HepG2 (cell line): ENCODE results near the gene KLK14. TPM values are rescaled to one million over a fixed set of nuclear protein-coding genes. Genes with fewer than 3 reads are reported as not detected.

ENCODE experiments used
- ATAC-seq: fragments of 200-7000 bp; cut with Tn5 transposase; 3 replicates; pipeline ENCODE4 v1.9.1; 2020; ENCODE audit warnings: mild to moderate bottlenecking, moderate library complexity
- BruUV-seq: library from RNA; stranded (reverse); fragments of 400-500 nt; replicated peaks from 2 replicates; lab custom pipeline; 2021; lab: Mats Ljungman, UMichigan
- CTCF ChIA-PET: fragments of 300-600 bp; formaldehyde crosslinking; extraction: SDS; loops from one replicate; lab custom pipeline; 2021; ENCODE audit warnings: low total read pairs, inconsistent platforms, low intra/inter-chr PET ratio; lab: Yijun Ruan, JAX
- POLR2A ChIA-PET: fragments of 350-600 bp; sonication (Branson Sonifier 250); formaldehyde crosslinking; loops from one replicate; lab custom pipeline; 2020; ENCODE audit warnings: antibody characterized with exemption, inconsistent platforms; lab: Yijun Ruan, JAX
- DNase-seq: peaks from one replicate; pipeline ENCODE4 v3.0.0-alpha.2; 2015; ENCODE audit warnings: low spot score
- FAIRE-seq: peaks from 3 replicates; lab custom pipeline; 2011; peaks lifted over from hg19 to GRCh38; lab: Jason Lieb, UNC
- H2AFZ ChIP-seq: one replicate; pipeline ENCODE4 v1.6.1; 2011; ENCODE audit warnings: low read length, inconsistent platforms
- H3K27ac ChIP-seq: fragments of 300-600 bp; 3 replicates; pipeline ENCODE4 v1.8.0; 2011; ENCODE audit warnings: mixed run types, mild to moderate bottlenecking, mixed read lengths, low read length, inconsistent platforms; ENCODE audit not compliant: insufficient read depth; ENCODE audit errors: extremely low read length
- H3K27me3 ChIP-seq, 2 experiments: fragments of 200-600 bp in 1 of 2; 2 replicates in 1 of 2; 3 replicates in 1 of 2; pipeline versions ENCODE4 v1.6.0 to v1.8.0; 2011; ENCODE audit warnings: low read length in 2 of 2, mild to moderate bottlenecking in 2 of 2, moderate library complexity in 2 of 2, inconsistent platforms in 1 of 2; ENCODE audit not compliant: insufficient read depth in 2 of 2, control insufficient read depth in 1 of 2
- H3K36me3 ChIP-seq, 2 experiments: fragments of 200-600 bp in 1 of 2; replicated peaks in 1 of 2; 2 replicates in 1 of 2; 3 replicates in 1 of 2; pipeline versions ENCODE4 v1.5.1 to v1.8.0; 2011; ENCODE audit warnings: low read length in 2 of 2, inconsistent platforms in 1 of 2; ENCODE audit not compliant: insufficient read depth in 2 of 2, control insufficient read depth in 1 of 2
- H3K4me1 ChIP-seq: 2 replicates; pipeline ENCODE4 v1.5.1; 2012; ENCODE audit warnings: low read length, inconsistent platforms; ENCODE audit not compliant: insufficient read depth
- H3K4me2 ChIP-seq: 2 replicates; pipeline ENCODE4 v1.6.0; 2011; ENCODE audit warnings: low read depth, low read length, inconsistent platforms
- H3K4me3 ChIP-seq, 3 experiments: fragments of 200-600 bp in 1 of 3; sonication (generic), shearing (Covaris generic) in 1 of 3; replicated peaks in 1 of 3; 2 replicates each; pipeline ENCODE4 v1.5.1; 2011 to 2016; ENCODE audit warnings: low read length in 3 of 3, inconsistent platforms in 2 of 3, low read depth in 2 of 3, mild to moderate bottlenecking in 2 of 3, control low read depth in 1 of 3, mixed read lengths in 1 of 3; ENCODE audit not compliant: insufficient read depth in 1 of 3
- H3K79me2 ChIP-seq: one replicate; pipeline ENCODE4 v1.6.1; 2011; ENCODE audit warnings: low read length, inconsistent platforms; ENCODE audit not compliant: insufficient read depth
- H3K9ac ChIP-seq: 2 replicates; pipeline ENCODE4 v1.6.0; 2011; ENCODE audit warnings: mild to moderate bottlenecking, low read depth, low read length, inconsistent platforms; ENCODE audit not compliant: insufficient read depth
- H3K9me3 ChIP-seq: 2 replicates; pipeline ENCODE4 v1.5.1; 2012; ENCODE audit warnings: mild to moderate bottlenecking, low read length
- H4K20me1 ChIP-seq: 2 replicates; pipeline ENCODE4 v1.6.0; 2011; ENCODE audit warnings: inconsistent platforms, mild to moderate bottlenecking, low read length, moderate library complexity; ENCODE audit not compliant: insufficient read depth
- GABPA ChIP-seq, 2 experiments: IDR thresholded peaks; 2 replicates each; pipeline ENCODE4 v1.6.1; 2011 to 2016; ENCODE audit warnings: low read depth in 2 of 2, low read length in 1 of 2, missing biosample characterization in 1 of 2, missing genetic modification characterization in 1 of 2
- IRF2 ChIP-seq: IDR thresholded peaks from 2 replicates; pipeline ENCODE4 v1.6.1; 2018; ENCODE audit warnings: missing genetic modification reagents, missing compliant biosample characterization
- MAFK ChIP-seq, 2 experiments: IDR thresholded peaks in 1 of 2; conservative IDR thresholded peaks in 1 of 2; 2 replicates each; pipeline ENCODE4 v1.6.1; 2011; ENCODE audit warnings: improper control_type of control experiment in 2 of 2, low read length in 2 of 2
- MED13 ChIP-seq: sonication (generic); formaldehyde crosslinking; IDR thresholded peaks from 2 replicates; pipeline ENCODE4 v1.5.0; 2020; ENCODE audit warnings: missing genetic modification reagents
- NFIB ChIP-seq: sonication (generic); formaldehyde crosslinking; IDR thresholded peaks from 2 replicates; pipeline ENCODE4 v1.9.0; 2021; ENCODE audit warnings: missing genetic modification reagents, mild to moderate bottlenecking, borderline replicate concordance
- TAF15 ChIP-seq: fragments of 200-400 bp; formaldehyde crosslinking; IDR thresholded peaks from one replicate; pipeline ENCODE4 v1.6.1; 2018; ENCODE audit warnings: mild to moderate bottlenecking, low read depth, low read length; ENCODE audit not compliant: poor library complexity, severe bottlenecking
- ZBTB1 ChIP-seq: sonication (generic); formaldehyde crosslinking; IDR thresholded peaks from 2 replicates; pipeline ENCODE4 v1.4.0; 2020; ENCODE audit warnings: missing genetic modification reagents, borderline replicate concordance
- ZNF563 ChIP-seq: sonication (generic); formaldehyde crosslinking; IDR thresholded peaks from 2 replicates; pipeline ENCODE4 v1.8.0; 2022; ENCODE audit warnings: mild to moderate bottlenecking, moderate library complexity, missing genetic modification reagents
- ZNF616 ChIP-seq: sonication (generic); formaldehyde crosslinking; IDR thresholded peaks from 2 replicates; pipeline ENCODE4 v1.5.0; 2020; ENCODE audit warnings: low read depth, mild to moderate bottlenecking, missing genetic modification reagents
- whole genome bisulfite sequencing: methylation state at CpG from one replicate; pipeline ENCODE4 v1.1.6; 2017; ENCODE audit warnings: low lambda C conversion rate; 5-methylcytosine and 5-hydroxymethylcytosine counted together
- in situ Hi-C: cut with HindIII; loops from 2 replicates; pipeline ENCODE4 v1.10.0; 2017; ENCODE audit warnings: low pct_unique_long_range_greater_than_20kb; ENCODE audit not compliant: extremely low pct_ligation_motif_present
- intact Hi-C: fragments of 100-400 bp; cut with micrococcal nuclease; formaldehyde crosslinking; loops from one replicate; pipeline ENCODE4 v1.10.0; 2022; ENCODE audit not compliant: unreplicated experiment
- polyA plus RNA-seq, 8 experiments: library from polyadenylated mRNA; depleted of rRNA in 3 of 8; stranded (reverse) in 7 of 8; unstranded in 1 of 8; fragments of >200 nt; fragmentation: Illumina TruSeq in 4 of 8; extraction: Trizol in 4 of 8; gene quantifications; 2 replicates each; pipeline versions ENCODE4 v1.2.1 to v1.2.3, GENCODE V29; 2011 to 2016; ENCODE audit warnings: low read depth in 4 of 8, missing spikeins in 1 of 8, mixed read lengths in 1 of 8; ENCODE audit not compliant: insufficient read depth in 1 of 8
- total RNA-seq, 5 experiments: library from RNA; depleted of rRNA; stranded (reverse); fragments of >200 nt; fragmentation: Illumina TruSeq; extraction: Trizol; gene quantifications; 2 replicates each; pipeline ENCODE4 v1.2.3, GENCODE V29; 2016; ENCODE audit warnings: low read depth in 1 of 5
- TF ChIP-seq, protein P1 (sequence below): sonication (generic); formaldehyde crosslinking; IDR thresholded peaks from 2 replicates; pipeline ENCODE4 v1.8.0; 2022; ENCODE audit warnings: low read depth, missing genetic modification reagents
- TF ChIP-seq, protein P2 (sequence below): sonication (generic); formaldehyde crosslinking; IDR thresholded peaks from 2 replicates; pipeline ENCODE4 v1.5.0; 2020; ENCODE audit warnings: mild to moderate bottlenecking, missing genetic modification reagents

KLK14 gene
- total and polyA plus RNA-seq, 2 of the 13 experiments (the other 11 are each of a cell fraction or from before 2014, with no cell fraction given): not detected

DNA sequence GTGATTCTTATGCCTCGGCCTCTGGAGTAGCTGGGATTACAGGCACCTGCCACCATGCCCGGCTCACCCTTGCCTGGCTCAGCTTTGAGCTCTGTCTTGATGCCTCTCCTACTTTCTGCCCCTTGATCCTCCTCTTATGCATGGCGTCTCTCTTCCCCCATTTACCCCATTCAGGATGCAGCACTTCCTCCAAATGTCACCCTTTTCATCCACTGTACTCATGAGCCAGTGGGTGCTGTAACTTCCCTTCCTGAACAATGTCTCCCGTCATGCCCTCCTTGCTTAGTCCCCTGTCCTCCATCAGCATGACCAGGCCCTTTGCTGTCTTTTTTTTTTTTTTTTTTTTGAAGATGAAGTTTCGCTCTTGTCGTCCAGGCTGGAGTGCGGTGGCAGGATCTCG, 38.6 kb upstream of the KLK14 start:
- Histone ChIP-seq H3K4me1 (no peaks in the 10 kb centered on the region), H3K36me3 (no peaks in the 10 kb centered on the region), H3K27ac (no peak overlapping the region), H3K4me2 (no peak overlapping the region), H3K27me3 (peaks cover 2 to 57% of the 10 kb centered on the region in 2 experiments), H2AFZ (no peak overlapping the region), H3K9me3 (no peaks in the 10 kb centered on the region), H3K4me3 (no peak overlapping the region), H3K79me2 (no peaks in the 10 kb centered on the region), H4K20me1 (no peaks in the 10 kb centered on the region), H3K9ac (no peak overlapping the region)
- no peak for ATAC-seq
- TF ChIP-seq MAFK (conservative IDR thresholded peaks at IDR 0.05 in 1 of 2, IDR thresholded peaks at IDR 0.05 in 1 of 2; ENCODE audit: low read length in 2 of 2): no peak
- ChIA-PET CTCF (no interaction called here), POLR2A (no interaction called here)
- no peak for FAIRE-seq
- 42% methylated on average over 8 of the region's 8 CpGs for WGBS
- in situ Hi-C loops (no loop called here), intact Hi-C loops (no loop called here)
- no TSS peak for BruUV-seq
- DNase-seq: no peak

DNA sequence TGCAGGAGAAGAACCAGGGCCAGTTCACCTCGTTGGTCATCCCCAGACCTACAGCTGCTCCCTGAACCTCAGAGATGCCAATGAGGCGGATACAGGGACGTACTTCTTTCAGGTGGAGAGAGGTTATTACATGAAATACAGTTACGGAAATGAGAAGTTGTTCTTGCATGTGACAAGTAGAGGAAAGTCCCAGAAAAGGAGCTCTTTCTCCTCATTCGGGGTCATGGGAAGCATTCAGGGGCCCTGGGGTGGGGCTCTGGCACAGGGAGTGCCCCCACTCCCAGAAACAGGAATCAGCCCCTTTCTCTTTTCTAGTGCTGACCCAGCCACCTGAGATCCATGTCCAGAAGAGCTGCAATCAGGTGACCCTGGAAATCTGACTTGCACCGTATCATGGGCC, 37.5 kb upstream of the KLK14 start:
- H3K27me3 ChIP-seq: peaks cover 2 to 57% of the 10 kb centered on the region in 2 experiments
- H3K9me3 ChIP-seq: no peaks in the 10 kb centered on the region
- no peak overlapping the region for H3K27ac ChIP-seq
- H3K4me1 ChIP-seq: no peaks in the 10 kb centered on the region
- no peak overlapping the region for H3K4me2 ChIP-seq
- H3K4me3 ChIP-seq: no peak overlapping the region
- H3K79me2 ChIP-seq: no peaks in the 10 kb centered on the region
- FAIRE-seq (no peak), ATAC-seq (no peak), DNase-seq (no peak)
- no peak overlapping the region for H3K9ac ChIP-seq
- intact Hi-C loops (no loop called here), in situ Hi-C loops (no loop called here)
- no peak overlapping the region for H2AFZ ChIP-seq
- no peaks in the 10 kb centered on the region for H3K36me3 ChIP-seq
- CTCF ChIA-PET: no interaction called here
- WGBS: 53% methylated on average over 6 of the region's 6 CpGs
- POLR2A ChIA-PET: no interaction called here
- no TSS peak for BruUV-seq
- TF ChIP-seq TAF15 (no peak), ZBTB1 (CRISPR knock-in tag) (no peak), NFIB (no peak), IRF2 (no peak), MED13 (CRISPR knock-in tag) (no peak), ZNF563 (CRISPR knock-in tag) (no peak), GABPA (IDR thresholded peaks at IDR 0.05; ENCODE audit: low read depth, low read length) (no peak), GABPA (CRISPR knock-in tag; IDR thresholded peaks at IDR 0.05; ENCODE audit: low read depth) (no peak), ZNF616 (CRISPR knock-in tag) (no peak)
- TF ChIP-seq, protein P1, sequence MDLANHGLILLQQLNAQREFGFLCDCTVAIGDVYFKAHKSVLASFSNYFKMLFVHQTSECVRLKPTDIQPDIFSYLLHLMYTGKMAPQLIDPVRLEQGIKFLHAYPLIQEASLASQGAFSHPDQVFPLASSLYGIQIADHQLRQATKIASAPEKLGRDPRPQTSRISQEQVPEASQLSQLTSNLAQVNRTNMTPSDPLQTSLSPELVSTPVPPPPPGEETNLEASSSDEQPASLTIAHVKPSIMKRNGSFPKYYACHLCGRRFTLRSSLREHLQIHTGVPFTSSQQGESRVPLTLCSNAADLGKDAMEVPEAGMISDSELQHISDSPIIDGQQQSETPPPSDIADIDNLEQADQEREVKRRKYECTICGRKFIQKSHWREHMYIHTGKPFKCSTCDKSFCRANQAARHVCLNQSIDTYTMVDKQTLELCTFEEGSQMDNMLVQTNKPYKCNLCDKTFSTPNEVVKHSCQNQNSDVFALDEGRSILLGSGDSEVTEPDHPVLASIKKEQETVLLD (CRISPR knock-in tag): no peak
- TF ChIP-seq, protein P2, sequence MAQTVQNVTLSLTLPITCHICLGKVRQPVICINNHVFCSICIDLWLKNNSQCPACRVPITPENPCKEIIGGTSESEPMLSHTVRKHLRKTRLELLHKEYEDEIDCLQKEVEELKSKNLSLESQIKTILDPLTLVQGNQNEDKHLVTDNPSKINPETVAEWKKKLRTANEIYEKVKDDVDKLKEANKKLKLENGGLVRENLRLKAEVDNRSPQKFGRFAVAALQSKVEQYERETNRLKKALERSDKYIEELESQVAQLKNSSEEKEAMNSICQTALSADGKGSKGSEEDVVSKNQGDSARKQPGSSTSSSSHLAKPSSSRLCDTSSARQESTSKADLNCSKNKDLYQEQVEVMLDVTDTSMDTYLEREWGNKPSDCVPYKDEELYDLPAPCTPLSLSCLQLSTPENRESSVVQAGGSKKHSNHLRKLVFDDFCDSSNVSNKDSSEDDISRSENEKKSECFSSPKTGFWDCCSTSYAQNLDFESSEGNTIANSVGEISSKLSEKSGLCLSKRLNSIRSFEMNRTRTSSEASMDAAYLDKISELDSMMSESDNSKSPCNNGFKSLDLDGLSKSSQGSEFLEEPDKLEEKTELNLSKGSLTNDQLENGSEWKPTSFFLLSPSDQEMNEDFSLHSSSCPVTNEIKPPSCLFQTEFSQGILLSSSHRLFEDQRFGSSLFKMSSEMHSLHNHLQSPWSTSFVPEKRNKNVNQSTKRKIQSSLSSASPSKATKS (CRISPR knock-in tag): no peak
- H4K20me1 ChIP-seq: no peaks in the 10 kb centered on the region
